ENCODE measurements around the gene RLF. TPM values are rescaled to one million over a fixed set of nuclear protein-coding genes. Genes with fewer than 3 reads are reported as not detected.

RLF gene
- total RNA-seq, 1 donor from 2014 or later, result 16.9 TPM

- H3K4me1 ChIP-seq, result no peaks in the 10 kb centered on the region
- H3K4me3 ChIP-seq, result peak overlapping the region; percentile 15 to 26
- DNase-seq (ENCODE audit: extremely low spot score in 2 of 2), result no peak
- no peaks in the 10 kb centered on the region for H3K36me3 ChIP-seq
- H3K27me3 ChIP-seq, result no peaks in the 10 kb centered on the region
- no peaks in the 10 kb centered on the region for H3K9me3 ChIP-seq
- H3K27ac ChIP-seq, result no peak overlapping the region
- TF ChIP-seq POLR2A (IDR thresholded peaks at IDR 0.05) (no peak), CTCF (IDR thresholded peaks at IDR 0.05) (no peak), POLR2AphosphoS5 (IDR thresholded peaks at IDR 0.05; ENCODE audit: insufficient read depth in 1 of 2, low read depth in 1 of 2) (no peak)
- intact Hi-C loops (cut with DNase I), result no loop called here
These were observed 28.5 kb upstream of the RLF start for GRCh38 chr1:40132383-40133311.

GRCh38 chr1:40133312-40133665 lies 27.9 kb upstream of the RLF start:
- Histone ChIP-seq H3K4me1 (no peaks in the 10 kb centered on the region), H3K4me3 (no peak overlapping the region), H3K36me3 (no peaks in the 10 kb centered on the region), H3K27me3 (no peaks in the 10 kb centered on the region), H3K27ac (no peak overlapping the region), H3K9me3 (no peaks in the 10 kb centered on the region)
- intact Hi-C loops (cut with DNase I), result no loop called here
- no peak for DNase-seq (ENCODE audit: extremely low spot score in 2 of 2)
- TF ChIP-seq CTCF (IDR thresholded peaks at IDR 0.05), result no peak
- TF ChIP-seq POLR2AphosphoS5 (IDR thresholded peaks at IDR 0.05; ENCODE audit: insufficient read depth in 1 of 2, low read depth in 1 of 2), result no peak
- TF ChIP-seq POLR2A (IDR thresholded peaks at IDR 0.05), result no peak

GRCh38 chr1:40133839-40134238 lies 27.3 kb upstream of the RLF start:
- Histone ChIP-seq H3K4me3 (no peak overlapping the region), H3K9me3 (no peaks in the 10 kb centered on the region), H3K27me3 (no peaks in the 10 kb centered on the region), H3K36me3 (no peaks in the 10 kb centered on the region), H3K27ac (no peak overlapping the region), H3K4me1 (no peaks in the 10 kb centered on the region)
- no peak for DNase-seq (ENCODE audit: extremely low spot score in 2 of 2)
- TF ChIP-seq CTCF (IDR thresholded peaks at IDR 0.05) (no peak), POLR2AphosphoS5 (IDR thresholded peaks at IDR 0.05; ENCODE audit: insufficient read depth in 1 of 2, low read depth in 1 of 2) (no peak), POLR2A (IDR thresholded peaks at IDR 0.05) (no peak)
- intact Hi-C loops (cut with DNase I), result no loop called here

GRCh38 chr1:40140211-40140973 lies 20.8 kb upstream of the RLF start:
- intact Hi-C loops (cut with DNase I), result loop anchor here (10.0 kb wide), 1 partner anchor 264 kb away; no protein-coding TSS in a partner anchor
- no peaks in the 10 kb centered on the region for H3K9me3 ChIP-seq
- no peak for DNase-seq (ENCODE audit: extremely low spot score in 2 of 2)
- no peaks in the 10 kb centered on the region for H3K36me3 ChIP-seq
- H3K4me1 ChIP-seq, result no peaks in the 10 kb centered on the region
- H3K27me3 ChIP-seq, result no peaks in the 10 kb centered on the region
- H3K4me3 ChIP-seq, result no peak overlapping the region
- TF ChIP-seq POLR2AphosphoS5 (IDR thresholded peaks at IDR 0.05; ENCODE audit: insufficient read depth in 1 of 2, low read depth in 1 of 2) (no peak), POLR2A (IDR thresholded peaks at IDR 0.05) (no peak), CTCF (IDR thresholded peaks at IDR 0.05) (no peak)
- H3K27ac ChIP-seq, result no peak overlapping the region
